ENCODE data around the gene ACAP1.
"Not testable (repeated sequence)": the region's sequence is repeated elsewhere in the genome, so short reads cannot be mapped to it uniquely, and the experiment has no call there.

Gene ACAP1

DNA sequence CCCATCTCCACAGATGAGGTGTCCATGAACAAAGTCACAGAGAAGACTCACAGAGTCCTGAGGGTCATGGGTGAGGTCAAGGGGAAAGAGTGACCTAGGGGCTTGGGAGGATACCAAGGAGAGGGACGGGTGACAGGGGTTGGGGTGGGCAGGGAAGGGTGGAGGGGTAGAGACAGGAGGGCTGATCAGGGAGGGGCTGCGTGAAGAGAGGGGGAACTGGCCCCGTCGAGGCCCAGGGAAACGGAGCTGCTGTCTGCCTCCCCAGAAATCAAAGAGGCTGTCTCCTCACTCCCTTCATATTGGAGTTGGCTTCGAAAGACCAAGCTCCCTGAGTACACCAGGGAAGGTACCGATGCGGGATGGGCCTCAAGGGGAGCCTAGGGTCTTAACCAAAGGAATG lies 19.2 kb downstream of the ACAP1 start:
- no peak for FAIRE-seq

DNA sequence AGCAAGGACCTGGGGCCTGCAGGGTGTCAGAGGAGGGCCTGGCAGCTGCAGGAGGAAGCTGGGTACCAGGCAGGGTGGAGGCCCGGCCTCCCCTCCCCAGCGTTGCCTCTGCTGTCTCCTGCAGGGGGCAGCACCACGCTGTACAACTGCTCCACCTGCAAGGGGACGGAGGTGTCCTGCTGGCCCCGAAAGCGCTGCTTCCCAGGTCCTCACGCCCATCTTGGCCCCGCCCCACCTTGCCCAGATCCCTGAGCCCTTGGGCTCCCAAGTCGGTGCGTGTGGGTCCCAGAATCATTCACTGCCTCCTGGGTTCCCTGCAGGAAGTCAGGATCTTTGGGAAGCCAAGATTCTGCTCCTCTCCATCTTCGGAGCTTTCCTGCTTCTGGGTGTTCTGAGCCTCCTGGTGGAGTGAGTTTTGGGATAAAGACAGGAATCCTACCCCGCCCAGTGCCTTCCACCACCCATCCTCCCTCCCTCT lies 19.8 kb downstream of the ACAP1 start:
- no peak for FAIRE-seq

DNA sequence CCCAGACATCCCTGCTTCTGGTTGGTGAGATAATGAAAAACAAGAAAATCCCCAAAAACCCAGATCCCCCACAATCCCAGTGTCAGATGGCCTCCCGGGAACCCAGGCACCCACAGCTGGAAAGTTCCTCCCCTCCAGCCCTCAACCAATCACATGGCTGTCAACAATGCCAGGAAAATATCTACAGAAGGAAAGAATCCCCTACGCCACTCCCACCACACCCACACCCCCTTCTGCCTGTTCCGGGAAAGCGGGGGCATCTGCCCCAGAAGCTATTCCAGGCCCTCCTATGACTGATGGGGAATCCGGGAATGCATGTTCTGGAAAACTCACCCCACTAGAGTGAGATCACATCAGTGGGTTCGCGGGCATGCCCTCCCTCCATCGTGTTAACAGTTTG lies 20.4 kb downstream of the ACAP1 start:
- FAIRE-seq: no peak

DNA sequence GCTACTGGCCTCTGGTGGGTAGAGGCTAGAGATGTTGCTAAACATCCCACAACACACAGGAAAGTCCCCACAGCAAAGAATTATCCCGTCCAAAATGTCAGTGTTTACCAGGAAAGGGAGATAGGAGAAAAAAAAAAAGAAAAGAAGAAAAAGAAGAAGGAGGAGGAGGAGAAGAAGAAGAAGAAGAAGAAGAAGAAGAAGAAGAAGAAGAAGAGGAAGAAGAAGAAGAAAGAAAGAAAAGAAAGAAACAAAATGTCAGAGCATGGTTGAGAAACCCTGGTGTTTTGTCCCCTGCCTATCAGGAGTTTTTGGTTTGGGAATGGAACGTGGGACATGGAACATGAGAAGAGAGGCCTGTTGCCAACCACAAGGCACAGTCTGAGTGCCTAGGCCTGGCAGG lies 21.1 kb downstream of the ACAP1 start:
- FAIRE-seq: no peak

DNA sequence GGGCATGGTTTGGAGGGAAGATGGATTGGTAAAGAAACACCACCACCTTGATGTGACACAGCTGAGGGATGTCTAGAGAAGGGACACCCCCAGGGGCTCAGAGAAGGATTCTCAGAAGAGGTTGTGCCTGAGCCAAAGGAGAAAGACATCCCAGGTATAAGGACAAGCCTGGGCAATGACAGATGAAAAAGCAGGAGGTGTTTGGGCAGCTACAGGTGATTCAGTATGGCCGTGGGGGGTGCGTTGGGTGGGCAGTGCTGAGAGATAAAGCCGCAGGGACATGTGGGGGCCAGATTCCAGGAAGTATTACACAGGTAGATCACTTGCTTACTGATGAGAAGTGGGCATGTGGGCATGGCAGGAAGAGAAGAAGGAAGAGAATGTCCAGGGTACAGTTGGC lies 25.6 kb downstream of the ACAP1 start:
- FAIRE-seq: no peak

DNA sequence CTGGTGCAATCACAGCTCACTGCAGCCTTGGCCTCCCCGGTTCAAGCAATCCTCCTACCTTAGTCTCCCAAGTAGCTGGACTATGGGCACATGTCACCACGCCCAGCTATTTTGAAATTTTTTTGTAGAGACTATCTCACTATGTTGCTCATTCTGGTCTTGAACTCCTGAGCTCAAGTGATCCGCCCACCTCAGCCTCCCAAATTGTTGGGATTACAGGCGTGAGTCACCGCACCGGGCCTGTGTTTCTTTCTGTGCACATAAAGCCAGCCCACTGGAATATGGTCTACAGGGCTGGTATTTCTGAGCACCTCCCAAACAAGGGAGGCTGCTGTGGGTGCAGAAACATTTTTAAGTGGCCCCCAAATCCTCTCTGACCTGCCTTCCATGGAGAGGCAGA lies 27.0 kb downstream of the ACAP1 start:
- no peak for FAIRE-seq

DNA sequence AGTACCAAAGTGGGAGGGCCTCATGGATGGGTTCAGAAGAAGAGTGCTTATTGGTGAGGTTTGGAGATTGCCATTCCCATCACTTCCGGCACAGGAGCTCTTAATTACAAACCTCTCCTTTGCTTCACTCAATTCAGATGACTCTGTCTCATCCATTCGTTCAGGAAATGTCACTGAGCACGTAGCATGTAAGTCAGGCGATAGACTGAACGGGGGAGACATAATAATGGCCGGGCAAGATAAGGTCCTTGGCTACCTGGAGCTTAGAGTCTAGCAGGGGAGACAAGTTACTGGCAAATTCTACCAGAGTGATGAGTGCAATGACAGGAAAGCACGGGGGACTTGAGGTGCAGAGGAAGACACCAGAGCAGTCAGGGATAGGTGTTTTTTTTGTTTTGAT lies 29.6 kb downstream of the ACAP1 start:
- not testable (repeated sequence) for FAIRE-seq

DNA sequence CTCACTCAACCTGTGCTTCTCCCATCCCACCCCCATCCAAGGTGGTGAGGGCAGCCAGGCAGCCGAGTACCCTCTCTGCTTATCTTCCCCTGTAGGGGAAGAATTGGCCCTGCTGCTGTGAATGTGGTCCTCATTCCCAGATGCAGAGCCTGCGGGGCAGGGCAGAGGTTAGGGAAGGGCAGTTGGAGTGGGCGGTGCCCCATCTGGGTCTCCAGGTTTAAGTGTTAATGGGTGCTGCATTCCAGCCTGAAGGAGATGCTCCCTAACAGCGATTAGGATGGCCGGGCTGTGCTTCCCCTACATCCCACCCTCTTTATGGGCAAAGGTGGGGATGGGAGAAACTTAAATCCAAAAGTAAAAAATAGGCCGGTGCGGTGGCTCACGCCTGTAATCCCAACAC lies 30.8 kb downstream of the ACAP1 start:
- FAIRE-seq: no peak

DNA sequence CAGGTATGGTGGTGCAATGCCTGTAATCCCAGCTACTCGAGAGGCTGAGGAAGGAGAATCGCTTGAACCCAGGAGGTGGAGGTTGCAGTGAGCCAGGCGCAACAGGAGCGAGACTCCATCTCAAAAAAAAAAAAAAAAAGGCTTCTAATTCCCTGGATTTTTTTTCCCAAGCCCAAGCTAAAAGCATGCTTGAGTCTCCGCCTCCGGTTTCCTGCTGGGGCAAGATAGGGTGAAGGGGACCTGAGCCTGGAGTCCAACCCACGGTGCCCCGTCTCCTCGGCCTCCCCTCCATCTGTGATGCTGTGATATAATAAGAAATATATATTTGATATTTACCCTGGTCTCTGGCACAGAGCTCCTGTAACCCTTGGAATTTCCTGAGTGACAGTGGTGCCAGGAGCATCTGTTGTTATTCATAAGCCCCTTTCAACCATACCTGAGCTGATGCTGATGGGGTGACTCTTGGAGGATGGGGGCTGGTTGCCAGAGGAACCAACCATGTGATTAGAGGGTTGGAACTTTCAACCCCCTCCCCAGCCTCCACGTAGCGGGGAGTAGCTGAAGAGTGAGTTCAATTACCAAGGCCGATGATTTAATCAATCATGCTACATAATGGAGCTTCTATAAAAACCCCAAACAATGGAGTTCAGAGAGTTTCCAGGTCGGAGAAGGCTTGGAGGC lies 31.7 kb downstream of the ACAP1 start:
- no peak for FAIRE-seq

DNA sequence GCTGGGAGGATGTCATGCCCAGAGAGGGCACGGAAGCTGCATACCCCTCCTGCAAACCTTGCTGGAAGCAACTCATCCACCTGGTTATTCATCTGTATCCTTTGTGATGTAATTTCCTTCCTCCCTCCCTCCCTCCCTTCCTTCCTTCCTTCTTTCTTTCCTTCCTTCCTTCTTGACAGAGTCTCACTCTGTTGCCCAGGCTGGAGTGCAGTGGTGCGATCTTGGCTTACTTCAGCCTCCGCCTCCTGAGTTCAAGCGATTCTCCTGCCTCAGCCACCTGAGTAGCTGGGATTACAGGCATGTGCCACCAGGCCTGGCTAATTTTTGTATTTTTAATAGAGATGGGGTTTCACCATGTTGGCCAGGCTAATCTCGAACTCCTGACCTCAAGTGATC lies 32.3 kb downstream of the ACAP1 start:
- FAIRE-seq: not testable (repeated sequence)

DNA sequence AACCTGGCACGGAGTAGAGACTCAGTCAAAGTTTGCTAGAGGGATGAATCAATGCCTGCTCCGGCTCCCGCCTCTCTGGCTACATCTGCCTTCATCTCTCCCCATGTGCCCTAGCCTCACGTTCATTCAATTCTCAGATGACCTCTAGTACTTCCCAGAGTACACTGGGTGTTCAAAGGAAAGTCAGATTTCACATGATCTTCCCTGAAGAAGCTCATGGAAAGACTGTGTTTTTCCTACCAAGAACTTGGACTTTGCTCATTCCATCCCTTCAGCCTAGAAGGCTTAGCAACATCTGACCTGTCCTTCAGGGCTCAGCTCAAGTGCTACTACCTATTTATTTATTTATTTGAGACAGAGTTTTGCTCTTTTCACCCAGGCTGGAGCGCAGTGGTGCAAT lies 33.5 kb downstream of the ACAP1 start:
- FAIRE-seq: no peak

DNA sequence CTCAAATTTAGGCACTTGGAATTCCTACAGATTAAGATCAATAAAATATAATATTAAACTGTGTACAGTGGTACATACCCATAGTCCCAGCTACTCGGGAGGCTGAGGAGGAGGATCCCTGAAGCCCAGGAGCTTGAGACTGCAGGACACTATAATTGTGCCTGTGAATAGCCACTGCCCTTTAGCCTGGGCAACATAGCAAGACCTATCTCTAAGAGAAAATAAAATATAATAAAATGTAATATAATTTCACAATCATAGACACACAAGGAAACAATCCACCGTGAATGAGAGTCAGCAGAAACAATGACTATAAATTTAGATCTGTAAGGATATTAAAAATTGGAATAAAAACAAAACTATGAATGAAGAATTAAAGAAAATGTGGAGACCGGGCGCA lies 34.5 kb downstream of the ACAP1 start:
- FAIRE-seq: no peak

DNA sequence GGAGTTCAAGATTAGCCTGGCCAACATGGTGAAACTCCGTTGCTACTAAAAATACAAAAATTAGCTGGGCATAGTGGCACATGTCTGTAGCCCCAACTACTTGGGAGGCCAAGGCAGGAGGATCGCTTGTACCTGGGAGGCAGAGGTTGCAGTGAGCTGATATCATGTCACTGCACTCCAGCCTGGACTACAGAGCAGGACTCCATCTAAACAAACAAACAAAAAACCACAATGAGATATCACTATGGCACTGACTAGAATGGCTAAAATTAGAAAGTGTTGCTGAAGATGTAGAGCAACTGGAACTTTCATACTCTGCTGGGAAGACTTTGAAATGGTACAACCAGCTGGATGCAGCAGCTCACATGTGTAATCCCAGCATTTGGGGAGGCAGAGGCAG lies 38.0 kb downstream of the ACAP1 start:
- no peak for FAIRE-seq

DNA sequence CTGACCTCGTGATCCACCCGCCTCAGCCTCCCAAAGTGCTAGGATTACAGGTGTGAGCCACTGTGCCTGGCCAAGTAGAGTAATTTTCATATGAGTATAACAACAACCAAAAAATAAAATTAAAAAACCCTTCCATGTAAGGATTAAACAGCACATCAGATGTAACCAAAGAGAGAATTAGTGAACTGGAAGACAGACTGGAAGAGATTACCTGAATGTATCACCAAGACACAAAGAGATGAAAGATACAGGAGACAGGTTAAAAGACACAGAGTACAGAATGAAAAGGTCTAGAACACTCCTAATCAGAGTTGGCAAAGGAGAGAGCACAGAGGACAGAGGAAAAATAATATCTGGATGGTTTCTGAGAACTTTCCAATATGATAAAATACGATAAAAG lies 42.8 kb downstream of the ACAP1 start:
- FAIRE-seq: no peak

DNA sequence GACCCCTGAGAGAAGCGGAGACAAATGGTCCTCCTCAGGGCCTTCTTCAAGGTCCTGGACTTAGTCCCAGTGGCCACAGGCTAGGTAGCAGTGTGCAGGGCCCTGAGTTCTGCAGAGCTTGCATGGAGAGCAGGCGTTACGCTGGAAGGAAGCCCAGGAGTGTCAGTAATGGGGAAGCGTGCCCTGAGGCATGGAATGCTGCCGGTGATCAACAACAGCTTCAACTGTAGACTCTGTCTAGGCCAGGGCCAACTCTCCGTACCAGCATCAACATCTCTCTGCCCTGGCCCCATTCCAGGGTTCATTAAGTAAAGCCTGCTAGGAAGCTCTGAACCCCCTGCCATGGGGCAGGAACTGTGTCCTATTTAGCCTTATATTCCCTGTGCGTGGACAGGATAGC lies 44.0 kb downstream of the ACAP1 start:
- FAIRE-seq: no peak

DNA sequence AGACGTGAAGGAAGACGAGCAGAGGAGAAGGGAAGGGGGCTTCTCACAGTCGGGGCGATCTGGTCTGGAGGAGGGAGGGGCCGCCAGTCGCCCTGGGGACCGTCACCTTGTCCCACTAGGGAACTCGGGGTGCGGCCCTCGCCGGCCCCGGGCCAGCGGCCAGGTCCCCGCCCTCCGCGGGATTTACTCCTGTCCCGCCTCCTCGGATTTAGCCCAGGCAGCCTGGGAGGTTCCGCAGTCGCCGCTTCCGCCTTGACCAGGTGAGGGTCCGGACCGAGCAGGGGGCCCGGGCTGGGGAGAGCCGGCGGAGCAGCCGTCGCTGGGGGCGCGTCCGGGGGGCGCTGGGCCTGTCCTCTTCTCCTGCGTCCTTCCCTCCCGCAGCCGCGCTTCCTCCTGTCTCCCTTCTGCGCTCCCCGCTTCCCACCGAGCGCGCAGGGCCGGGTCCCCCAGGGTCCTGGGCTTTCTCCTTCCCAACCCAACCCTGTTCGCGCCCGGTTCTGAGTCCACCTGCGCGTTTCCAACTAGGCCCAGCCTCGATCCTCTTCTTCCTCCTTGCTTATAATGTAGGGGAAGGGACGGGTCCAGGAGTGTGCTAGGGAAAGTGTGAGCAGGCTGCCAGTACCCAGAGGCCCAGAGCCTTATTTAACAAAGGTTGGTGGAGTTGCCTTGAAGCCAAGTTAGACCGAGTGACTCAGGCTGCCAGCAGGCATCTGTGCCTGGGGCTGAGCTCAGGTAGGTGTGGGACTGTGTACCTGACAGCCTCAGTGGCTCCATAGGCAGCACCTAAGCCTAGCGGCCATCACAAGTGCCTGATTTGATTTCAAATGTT lies 44.7 kb downstream of the ACAP1 start, which contains the start of gene TNK1:
TSS of gene TNK1 (plus strand) at position 235 of the 829 bp plus-strand sequence. CDS start 1,838 bp downstream, outside the sequence.
- FAIRE-seq: no peak

DNA sequence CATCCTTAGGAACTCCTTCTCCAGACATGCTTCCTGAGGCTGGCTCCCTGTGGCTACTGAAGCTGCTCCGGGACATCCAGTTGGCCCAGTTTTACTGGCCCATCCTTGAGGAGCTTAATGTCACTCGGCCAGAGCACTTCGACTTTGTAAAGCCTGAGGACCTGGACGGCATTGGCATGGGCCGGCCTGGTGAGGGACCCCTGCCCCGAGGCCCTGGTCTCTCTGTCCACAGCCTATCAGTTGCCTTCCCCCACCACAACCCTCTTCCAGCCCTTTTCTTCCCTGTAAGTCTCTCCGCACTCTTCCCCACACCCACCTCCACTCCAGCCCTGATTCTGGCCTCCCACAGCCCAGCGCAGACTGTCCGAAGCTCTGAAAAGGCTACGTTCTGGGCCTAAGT lies 46.6 kb downstream of the ACAP1 start:
- no peak for FAIRE-seq

DNA sequence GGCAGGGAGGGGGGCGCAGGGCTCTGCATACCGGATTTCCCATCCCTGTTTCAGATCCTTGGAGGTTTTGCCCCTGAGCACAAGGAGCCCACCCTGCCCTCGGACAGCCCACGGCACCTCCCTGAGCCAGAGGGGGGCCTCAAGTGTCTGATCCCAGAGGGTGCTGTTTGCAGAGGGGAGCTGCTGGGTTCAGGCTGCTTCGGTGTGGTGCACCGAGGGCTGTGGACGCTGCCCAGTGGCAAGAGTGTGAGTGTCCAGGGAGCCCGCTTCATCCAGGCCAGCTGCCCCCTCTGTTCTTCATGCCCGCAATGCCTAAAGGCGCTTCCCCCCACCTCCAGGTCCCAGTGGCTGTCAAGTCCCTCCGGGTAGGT lies 47.0 kb downstream of the ACAP1 start:
- FAIRE-seq: no peak

DNA sequence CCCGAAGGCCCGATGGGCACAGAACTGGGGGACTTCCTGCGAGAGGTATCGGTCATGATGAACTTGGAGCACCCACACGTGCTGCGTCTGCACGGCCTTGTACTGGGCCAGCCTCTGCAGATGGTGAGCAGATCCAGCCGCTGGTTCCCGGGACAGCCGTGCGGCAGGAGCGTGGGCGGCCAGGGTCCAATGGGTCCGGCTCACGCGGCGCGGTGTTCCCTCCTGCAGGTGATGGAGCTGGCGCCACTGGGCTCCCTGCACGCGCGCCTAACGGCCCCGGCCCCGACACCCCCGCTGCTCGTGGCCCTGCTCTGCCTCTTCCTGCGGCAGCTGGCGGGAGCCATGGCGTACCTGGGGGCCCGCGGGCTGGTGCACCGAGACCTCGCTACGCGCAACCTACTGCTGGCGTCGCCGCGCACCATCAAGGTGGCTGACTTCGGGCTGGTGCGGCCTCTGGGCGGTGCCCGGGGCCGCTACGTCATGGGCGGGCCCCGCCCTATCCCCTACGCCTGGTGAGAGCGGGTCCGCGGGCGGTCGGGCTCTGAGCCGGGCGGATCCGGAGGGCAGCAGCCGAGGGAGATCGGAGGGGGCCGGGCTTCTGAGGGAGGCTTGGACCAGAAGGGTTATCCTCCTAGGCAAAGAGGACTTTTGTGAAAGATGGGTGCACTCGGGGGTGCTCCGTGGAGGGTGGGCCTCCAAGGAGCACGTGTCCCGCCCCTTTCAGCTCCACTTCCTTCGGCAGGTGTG lies 47.6 kb downstream of the ACAP1 start:
- FAIRE-seq: no peak

DNA sequence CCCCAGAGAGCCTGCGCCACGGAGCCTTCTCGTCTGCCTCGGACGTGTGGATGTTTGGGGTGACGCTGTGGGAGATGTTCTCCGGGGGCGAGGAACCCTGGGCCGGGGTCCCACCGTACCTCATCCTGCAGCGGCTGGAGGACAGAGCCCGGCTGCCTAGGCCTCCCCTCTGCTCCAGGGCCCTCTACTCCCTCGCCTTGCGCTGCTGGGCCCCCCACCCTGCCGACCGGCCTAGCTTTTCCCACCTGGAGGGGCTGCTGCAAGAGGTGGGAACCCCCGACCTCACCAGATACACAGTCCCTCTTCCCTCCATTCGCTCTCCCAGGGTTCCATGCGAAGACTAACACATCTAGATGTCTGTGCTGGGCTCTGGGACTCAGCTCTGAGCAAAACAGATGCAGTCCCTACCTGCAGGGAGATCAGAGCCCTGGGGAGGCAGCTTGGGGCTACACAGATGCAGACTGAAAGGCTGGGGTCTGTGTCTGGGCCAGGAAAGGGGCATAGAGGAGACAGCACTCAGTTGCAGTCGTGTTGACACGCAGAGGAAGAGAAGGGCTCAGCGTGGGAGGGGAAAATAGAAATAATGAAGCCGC lies 48.3 kb downstream of the ACAP1 start:
- FAIRE-seq: no peak

DNA sequence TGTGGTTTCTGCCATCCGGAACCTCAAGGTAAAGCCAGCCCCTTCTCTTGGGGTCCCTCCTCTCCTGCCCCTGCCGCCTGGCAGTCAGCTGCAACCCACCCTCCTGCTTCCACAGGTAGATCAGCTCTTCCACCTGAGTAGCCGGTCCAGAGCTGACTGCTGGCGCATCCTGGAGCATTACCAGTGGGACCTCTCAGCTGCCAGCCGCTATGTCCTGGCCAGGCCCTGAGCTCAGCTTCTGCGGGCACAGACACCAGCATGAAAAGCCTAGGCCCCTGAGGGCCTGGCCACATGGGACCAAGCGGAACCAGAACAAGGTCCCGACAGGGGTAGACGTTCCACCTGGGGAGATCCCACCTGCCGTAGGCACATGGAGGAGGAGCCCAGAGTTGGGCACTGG lies 52.5 kb downstream of the ACAP1 start:
- FAIRE-seq: no peak

DNA sequence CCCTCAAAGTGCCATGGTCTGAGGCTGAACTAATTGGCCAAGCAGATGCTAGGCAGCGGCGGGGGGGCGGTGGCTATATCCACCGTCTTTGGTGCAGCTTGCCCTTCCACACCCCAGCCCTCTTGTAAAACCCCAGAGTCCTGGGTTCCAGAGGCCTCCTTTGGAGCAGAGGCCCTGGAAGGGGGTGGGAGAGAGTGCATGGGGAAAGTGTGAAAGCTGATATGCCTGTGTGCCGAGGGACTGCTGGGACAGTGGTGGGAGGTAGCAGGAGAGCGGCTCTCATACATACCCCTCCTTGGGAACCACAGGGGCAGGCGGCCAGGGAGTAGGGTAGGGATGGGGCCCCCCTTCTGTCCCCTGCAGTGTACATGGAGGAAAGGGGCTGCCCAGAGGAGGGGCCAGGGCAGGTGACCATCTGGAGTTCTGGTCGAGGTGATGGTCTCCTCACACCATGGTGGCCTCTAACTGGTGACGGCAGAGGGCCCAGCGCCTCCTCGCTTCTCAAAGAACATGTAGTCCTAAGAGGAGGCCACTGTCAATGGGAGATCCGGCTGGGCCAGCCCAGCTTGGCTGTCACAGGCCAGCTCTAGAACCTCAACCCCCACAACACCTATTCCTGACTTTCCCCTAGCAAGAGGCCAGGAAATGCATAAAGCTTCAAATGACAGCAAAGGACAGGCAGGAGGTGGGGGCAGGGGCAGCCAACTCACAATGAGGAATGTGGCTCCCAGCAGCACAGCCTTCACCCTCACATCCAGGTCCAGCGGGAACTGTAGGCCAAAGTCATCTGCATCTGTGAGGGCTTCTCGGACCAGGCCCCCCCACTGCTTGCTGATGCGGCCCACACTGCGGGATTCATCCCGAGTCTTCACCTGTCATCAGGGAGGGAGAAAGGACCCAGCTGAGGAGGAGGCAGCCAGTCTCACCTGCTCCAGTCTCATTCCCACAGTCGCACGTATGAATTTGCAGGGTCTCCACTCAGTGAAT lies 53.9 kb downstream of the ACAP1 start:
- no peak for FAIRE-seq
